ENCODE measurements around the gene DNER. TPM values are rescaled to one million over a fixed set of nuclear protein-coding genes. Genes with fewer than 3 reads are reported as not detected.

DNER gene
- total RNA-seq, 4 donors from 2014 or later: 8.9 to 29.4 (median 19.5) TPM

GRCh38 chr2:229401171-229401865 lies 313.0 kb downstream of the DNER start:
- Histone ChIP-seq H3K4me1 (peaks cover 6% of the 10 kb centered on the region), H3K4me3 (no peak overlapping the region), H3K36me3 (no peaks in the 10 kb centered on the region), H3K27me3 (no peaks in the 10 kb centered on the region), H3K9me3 (no peaks in the 10 kb centered on the region), H3K27ac (no peak overlapping the region)
- 64% methylated on average over 4 of the region's 4 CpGs for WGBS
- TF ChIP-seq POLR2A (IDR thresholded peaks at IDR 0.05) (no peak), CTCF (IDR thresholded peaks at IDR 0.05) (no peak), EP300 (IDR thresholded peaks at IDR 0.05) (no peak), POLR2AphosphoS5 (IDR thresholded peaks at IDR 0.05) (no peak)
- no peak for DNase-seq (ENCODE audit: low spot score in 2 of 2)

- WGBS: 94% methylated on average over 4 of the region's 4 CpGs
These were observed 320.4 kb downstream of the DNER start for GRCh38 chr2:229393926-229394325.

GRCh38 chr2:229392196-229392595 lies 322.2 kb downstream of the DNER start:
- 45% methylated on average over 2 of the region's 2 CpGs for WGBS
- H3K27ac ChIP-seq: no peak overlapping the region
- no peak overlapping the region for H3K4me3 ChIP-seq
- H3K4me1 ChIP-seq: peaks cover 2% of the 10 kb centered on the region
- H3K36me3 ChIP-seq: no peaks in the 10 kb centered on the region
- no peak for DNase-seq (ENCODE audit: low spot score in 2 of 2)
- no peaks in the 10 kb centered on the region for H3K27me3 ChIP-seq
- TF ChIP-seq POLR2A (IDR thresholded peaks at IDR 0.05) (no peak), CTCF (IDR thresholded peaks at IDR 0.05) (no peak), EP300 (IDR thresholded peaks at IDR 0.05) (no peak), POLR2AphosphoS5 (IDR thresholded peaks at IDR 0.05) (no peak)
- no peaks in the 10 kb centered on the region for H3K9me3 ChIP-seq

More at GRCh38 chr2:229393926-229394325, 320.4 kb downstream of the DNER start:
- H3K9me3 ChIP-seq: no peaks in the 10 kb centered on the region
- H3K27me3 ChIP-seq: no peaks in the 10 kb centered on the region
- H3K27ac ChIP-seq: no peak overlapping the region
- H3K4me3 ChIP-seq: no peak overlapping the region
- H3K4me1 ChIP-seq: no peaks in the 10 kb centered on the region
- no peaks in the 10 kb centered on the region for H3K36me3 ChIP-seq
- TF ChIP-seq EP300 (IDR thresholded peaks at IDR 0.05) (no peak), CTCF (IDR thresholded peaks at IDR 0.05) (no peak), POLR2A (IDR thresholded peaks at IDR 0.05) (no peak), POLR2AphosphoS5 (IDR thresholded peaks at IDR 0.05) (no peak)
- DNase-seq (ENCODE audit: low spot score in 2 of 2): no peak

GRCh38 chr2:229388731-229389130 lies 325.6 kb downstream of the DNER start:
- no peak overlapping the region for H3K4me3 ChIP-seq
- no peaks in the 10 kb centered on the region for H3K36me3 ChIP-seq
- no peak for DNase-seq (ENCODE audit: low spot score in 2 of 2)
- no peaks in the 10 kb centered on the region for H3K27me3 ChIP-seq
- H3K4me1 ChIP-seq: peaks cover 2% of the 10 kb centered on the region
- TF ChIP-seq EP300 (IDR thresholded peaks at IDR 0.05) (no peak), POLR2AphosphoS5 (IDR thresholded peaks at IDR 0.05) (no peak), CTCF (IDR thresholded peaks at IDR 0.05) (no peak), POLR2A (IDR thresholded peaks at IDR 0.05) (no peak)
- peaks cover 4% of the 10 kb centered on the region for H3K9me3 ChIP-seq
- no peak overlapping the region for H3K27ac ChIP-seq
- WGBS: 58% methylated on average over 4 of the region's 4 CpGs

- Histone ChIP-seq H3K27ac (no peak overlapping the region), H3K4me1 (peaks cover 2% of the 10 kb centered on the region)
These were observed 326.5 kb downstream of the DNER start for GRCh38 chr2:229387866-229388265.

More at GRCh38 chr2:229387866-229388265, 326.5 kb downstream of the DNER start:
- Histone ChIP-seq H3K9me3 (peaks cover 4% of the 10 kb centered on the region), H3K27me3 (no peaks in the 10 kb centered on the region), H3K4me3 (no peak overlapping the region), H3K36me3 (no peaks in the 10 kb centered on the region)
- no peak for TF ChIP-seq CTCF (IDR thresholded peaks at IDR 0.05)
- no peak for TF ChIP-seq POLR2A (IDR thresholded peaks at IDR 0.05)
- no peak for TF ChIP-seq EP300 (IDR thresholded peaks at IDR 0.05)
- no peak for TF ChIP-seq POLR2AphosphoS5 (IDR thresholded peaks at IDR 0.05)
- DNase-seq (ENCODE audit: low spot score in 2 of 2): no peak
- 64% methylated on average over 4 of the region's 5 CpGs for WGBS
